ENCODE results near the gene AHNAK2.

AHNAK2 gene

GRCh38 chr14:105010891-105011291, 32.7 kb upstream of the AHNAK2 start:
- Histone ChIP-seq H3K9me3 (ENCODE audit: control insufficient read depth, insufficient read depth, low read depth, low read length) (no peaks in the 10 kb centered on the region), H3K4me1 (ENCODE audit: control insufficient read depth, insufficient read depth, low read length) (peaks cover 12% of the 10 kb centered on the region), H3K27ac (ENCODE audit: extremely low read depth, low read depth, low read length) (no peak overlapping the region), H3K4me3 (ENCODE audit: low read depth, low read length) (no peak overlapping the region), H3K36me3 (ENCODE audit: control insufficient read depth in 2 of 2, insufficient read depth in 1 of 2, low read length in 2 of 2) (peaks cover 15 to 75% of the 10 kb centered on the region in 2 experiments)
- ChIA-PET POLR2A (interaction anchor here (1.5 kb wide), 1 partner anchor 10 kb away, joined by 3 read pairs; the partner anchor contains the start of gene CDCA4), CTCF (interaction anchor here (0.6 to 5.7 kb wide), 3 partner anchors 34 to 475 kb away, joined by 3 to 32 read pairs (median 3); no protein-coding TSS in a partner anchor)
- no peak for TF ChIP-seq PRDM1 (tag by site-specific recombination; IDR thresholded peaks at IDR 0.05)
- TF ChIP-seq ZNF394 (tag by site-specific recombination; IDR thresholded peaks at IDR 0.05; ENCODE audit: borderline replicate concordance), result no peak
- TF ChIP-seq ZSCAN30 (tag by site-specific recombination; IDR thresholded peaks at IDR 0.05), result no peak
- TF ChIP-seq ZNF645 (tag by site-specific recombination; IDR thresholded peaks at IDR 0.05), result no peak
- TF ChIP-seq ZNF341 (tag by site-specific recombination; IDR thresholded peaks at IDR 0.05; ENCODE audit: low read depth), result peak; percentile 80
- no peak for TF ChIP-seq IKZF3 (tag by site-specific recombination; IDR thresholded peaks at IDR 0.05)
- no peak for TF ChIP-seq ZNF112 (tag by site-specific recombination; IDR thresholded peaks at IDR 0.05)
- no peak for TF ChIP-seq ZBTB20 (tag by site-specific recombination; IDR thresholded peaks at IDR 0.05)
- no peak for TF ChIP-seq ZNF132 (tag by site-specific recombination; IDR thresholded peaks at IDR 0.05; ENCODE audit: borderline replicate concordance)
- TF ChIP-seq BCL11B (tag by site-specific recombination; IDR thresholded peaks at IDR 0.05; ENCODE audit: low read depth), result no peak
- no peak for TF ChIP-seq GLI2 (tag by site-specific recombination; IDR thresholded peaks at IDR 0.05; ENCODE audit: borderline replicate concordance, low read depth)
- TF ChIP-seq ZNF138 (tag by site-specific recombination; IDR thresholded peaks at IDR 0.05; ENCODE audit: borderline replicate concordance), result no peak
- TF ChIP-seq ZNF350 (tag by site-specific recombination; IDR thresholded peaks at IDR 0.05), result no peak
- TF ChIP-seq GLIS2 (tag by site-specific recombination; IDR thresholded peaks at IDR 0.05), result 0 out of 2 replicates have a peak, but pooled peaks have one; percentile 32
- no peak for TF ChIP-seq PRDM10 (tag by site-specific recombination; IDR thresholded peaks at IDR 0.05)
- 0 out of 2 replicates have a peak, but pooled peaks have one; percentile 17 for TF ChIP-seq ZFHX2 (tag by site-specific recombination; conservative IDR thresholded peaks at IDR 0.05)
- no peak for TF ChIP-seq ZFP37 (tag by site-specific recombination; IDR thresholded peaks at IDR 0.05)
- TF ChIP-seq WT1 (tag by site-specific recombination; IDR thresholded peaks at IDR 0.05), result no peak
- TF ChIP-seq ZNF704 (tag by site-specific recombination; IDR thresholded peaks at IDR 0.05), result no peak
- TF ChIP-seq ZNF791 (tag by site-specific recombination; IDR thresholded peaks at IDR 0.05), result no peak
- peak; percentile 36; the same call in 1 of the 2 replicates for TF ChIP-seq ZBTB8A (tag by site-specific recombination; IDR thresholded peaks at IDR 0.05)
- no peak for TF ChIP-seq ZNF214 (tag by site-specific recombination; IDR thresholded peaks at IDR 0.05; ENCODE audit: borderline replicate concordance)
- TF ChIP-seq ZNF133 (tag by site-specific recombination; IDR thresholded peaks at IDR 0.05), result no peak
- TF ChIP-seq ZNF621 (tag by site-specific recombination; IDR thresholded peaks at IDR 0.05), result no peak
- TF ChIP-seq ZNF292 (tag by site-specific recombination; IDR thresholded peaks at IDR 0.05; ENCODE audit: borderline replicate concordance, low read depth), result no peak
- peak; percentile 47 for TF ChIP-seq GLIS1 (tag by site-specific recombination; IDR thresholded peaks at IDR 0.05)

Data from HEK293 (cell line).